ENCODE measurements around the gene NUFIP2. TPM values are rescaled to one million over a fixed set of nuclear protein-coding genes. Genes with fewer than 3 reads are reported as not detected.

NUFIP2 gene
- total and polyA plus RNA-seq, 4 donors, result 10.2 to 71.6 (median 29.6) TPM

DNA sequence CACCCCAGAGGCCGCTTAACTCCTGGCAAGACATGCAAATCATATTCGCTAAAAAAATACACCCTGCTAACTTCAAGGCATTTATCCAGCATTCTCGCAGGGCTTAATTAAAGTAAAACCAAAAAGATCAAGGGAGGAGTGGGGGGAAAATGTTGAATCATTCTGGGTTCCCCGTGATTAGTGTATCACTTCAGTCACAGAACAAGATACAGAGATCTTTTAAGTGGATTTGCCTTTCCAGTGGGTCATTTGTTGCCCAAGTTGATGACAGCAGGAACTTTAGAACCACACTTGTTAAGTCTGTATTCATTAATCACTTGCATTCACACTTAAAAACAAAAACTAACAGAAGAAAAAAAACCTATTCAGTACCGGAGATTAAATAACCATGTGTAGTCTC lies 30.0 kb downstream of the NUFIP2 start:
- Histone ChIP-seq H3K4me3 (no peak overlapping the region), H3K9ac (ENCODE audit: insufficient read depth in 1 of 2, low read length in 2 of 2) (no peak overlapping the region), H3K9me3 (ENCODE audit: control insufficient read depth in 4 of 4, insufficient read depth in 3 of 4, low read length in 3 of 4) (no peaks in the 10 kb centered on the region), H3K27me3 (ENCODE audit: control insufficient read depth in 3 of 3, insufficient read depth in 3 of 3, low read length in 2 of 3) (no peaks in the 10 kb centered on the region), H3K36me3 (ENCODE audit: control insufficient read depth in 4 of 4, insufficient read depth in 4 of 4, low read length in 4 of 4) (peaks cover 4 to 37% (median 19%) of the 10 kb centered on the region in 4 donors), H3K27ac (ENCODE audit: low read depth in 1 of 2, low read length in 1 of 2) (no peak overlapping the region), H3K4me1 (ENCODE audit: control insufficient read depth in 5 of 5, insufficient read depth in 5 of 5, low read length in 5 of 5) (peaks cover 0 to 2% (median 0%) of the 10 kb centered on the region in 5 donors)
- TF ChIP-seq, protein P1, sequence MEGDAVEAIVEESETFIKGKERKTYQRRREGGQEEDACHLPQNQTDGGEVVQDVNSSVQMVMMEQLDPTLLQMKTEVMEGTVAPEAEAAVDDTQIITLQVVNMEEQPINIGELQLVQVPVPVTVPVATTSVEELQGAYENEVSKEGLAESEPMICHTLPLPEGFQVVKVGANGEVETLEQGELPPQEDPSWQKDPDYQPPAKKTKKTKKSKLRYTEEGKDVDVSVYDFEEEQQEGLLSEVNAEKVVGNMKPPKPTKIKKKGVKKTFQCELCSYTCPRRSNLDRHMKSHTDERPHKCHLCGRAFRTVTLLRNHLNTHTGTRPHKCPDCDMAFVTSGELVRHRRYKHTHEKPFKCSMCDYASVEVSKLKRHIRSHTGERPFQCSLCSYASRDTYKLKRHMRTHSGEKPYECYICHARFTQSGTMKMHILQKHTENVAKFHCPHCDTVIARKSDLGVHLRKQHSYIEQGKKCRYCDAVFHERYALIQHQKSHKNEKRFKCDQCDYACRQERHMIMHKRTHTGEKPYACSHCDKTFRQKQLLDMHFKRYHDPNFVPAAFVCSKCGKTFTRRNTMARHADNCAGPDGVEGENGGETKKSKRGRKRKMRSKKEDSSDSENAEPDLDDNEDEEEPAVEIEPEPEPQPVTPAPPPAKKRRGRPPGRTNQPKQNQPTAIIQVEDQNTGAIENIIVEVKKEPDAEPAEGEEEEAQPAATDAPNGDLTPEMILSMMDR (IDR thresholded peaks at IDR 0.05; ENCODE audit: control extremely low read depth, extremely low read depth), result no peak
- ATAC-seq (ENCODE audit: insufficient read depth, low FRiP score) (no peak), DNase-seq (no peak)
- 91 to 94% methylated on average over 5 of the region's 5 CpGs for WGBS, 2 donors

DNA sequence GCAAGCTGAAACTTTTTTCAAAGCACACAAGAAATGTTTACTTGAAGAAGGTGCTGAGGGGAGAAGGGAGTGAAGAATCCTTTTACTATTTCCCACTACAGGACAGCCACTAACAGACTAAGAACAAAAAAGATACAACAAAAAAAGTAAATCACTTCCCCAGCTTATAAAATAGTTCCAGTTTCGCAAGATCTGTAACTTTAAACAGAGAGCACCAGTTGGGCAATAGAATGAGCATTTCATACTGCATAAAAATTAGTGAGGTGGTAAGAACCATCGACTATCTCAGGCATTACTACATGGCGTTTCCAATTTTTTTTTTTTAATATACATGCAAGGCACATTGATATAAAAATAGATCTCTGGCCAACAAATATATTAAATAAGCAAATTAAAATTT lies 36.2 kb downstream of the NUFIP2 start:
- DNase-seq (peak in 2 of 3 donors; percentile 21 to 50), ATAC-seq (ENCODE audit: insufficient read depth, low FRiP score) (no peak)
- H3K9me3 ChIP-seq (ENCODE audit: control insufficient read depth in 4 of 4, insufficient read depth in 3 of 4, low read length in 3 of 4), result no peaks in the 10 kb centered on the region
- no peak overlapping the region for H3K9ac ChIP-seq (ENCODE audit: insufficient read depth in 1 of 2, low read length in 2 of 2)
- H3K27me3 ChIP-seq (ENCODE audit: control insufficient read depth in 3 of 3, insufficient read depth in 3 of 3, low read length in 2 of 3), result peaks cover 0 to 3% (median 0%) of the 10 kb centered on the region in 3 donors
- H3K27ac ChIP-seq (ENCODE audit: low read depth in 1 of 2, low read length in 1 of 2), result peak overlapping the region in 1 of 2 donors; percentile 21
- 56 to 67% methylated on average over 3 of the region's 3 CpGs for WGBS, 2 donors
- H3K36me3 ChIP-seq (ENCODE audit: control insufficient read depth in 4 of 4, insufficient read depth in 4 of 4, low read length in 4 of 4), result peaks cover 0 to 16% (median 11%) of the 10 kb centered on the region in 4 donors
- TF ChIP-seq, protein P1 (IDR thresholded peaks at IDR 0.05; ENCODE audit: control extremely low read depth, extremely low read depth), result no peak
- peaks cover 0 to 26% (median 12%) of the 10 kb centered on the region in 5 donors for H3K4me1 ChIP-seq (ENCODE audit: control insufficient read depth in 5 of 5, insufficient read depth in 5 of 5, low read length in 5 of 5)
- no peak overlapping the region for H3K4me3 ChIP-seq

DNA sequence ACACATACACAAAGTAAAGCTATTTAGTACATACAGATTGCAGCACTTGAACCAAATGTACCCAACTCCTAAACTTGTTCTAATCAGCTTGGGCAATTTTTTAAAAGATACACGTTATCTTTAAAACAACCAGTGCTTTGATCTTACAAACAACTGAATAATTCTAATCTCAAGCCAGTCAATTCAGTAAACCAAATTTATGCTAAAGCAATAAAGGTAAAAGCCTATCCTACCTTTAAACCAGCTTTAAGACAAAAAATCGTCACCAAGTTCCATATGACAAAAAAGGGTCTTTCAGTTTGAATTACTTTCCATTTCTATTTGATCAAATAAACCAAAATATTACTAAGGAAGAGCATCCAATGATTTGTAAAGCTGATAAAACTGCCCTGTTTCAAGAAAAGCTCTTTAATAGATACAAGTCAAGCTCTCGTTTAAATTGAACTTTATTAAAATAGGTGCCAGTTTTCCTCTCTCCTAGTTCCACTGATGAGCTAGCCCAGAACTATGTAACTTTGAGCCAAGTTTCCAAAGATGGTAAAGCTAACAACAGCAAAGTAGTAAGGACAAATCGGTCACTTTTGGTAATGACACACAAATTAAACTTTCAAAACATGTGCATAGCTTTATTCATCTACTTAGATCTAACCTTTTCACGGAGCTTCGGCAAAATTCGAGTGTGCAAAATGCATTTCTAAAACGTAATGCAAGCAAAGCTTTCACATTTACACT lies 37.0 kb downstream of the NUFIP2 start:
- H3K9ac ChIP-seq (ENCODE audit: insufficient read depth in 1 of 2, low read length in 2 of 2), result no peak overlapping the region

More for the DNA sequence above, 37.0 kb downstream of the NUFIP2 start:
- H3K27ac ChIP-seq (ENCODE audit: low read depth in 1 of 2, low read length in 1 of 2), result no peak overlapping the region
- H3K36me3 ChIP-seq (ENCODE audit: control insufficient read depth in 4 of 4, insufficient read depth in 4 of 4, low read length in 4 of 4), result peaks cover 0 to 13% (median 8%) of the 10 kb centered on the region in 4 donors
- DNase-seq (no peak), ATAC-seq (ENCODE audit: insufficient read depth, low FRiP score) (no peak)
- peaks cover 0 to 31% (median 14%) of the 10 kb centered on the region in 5 donors for H3K4me1 ChIP-seq (ENCODE audit: control insufficient read depth in 5 of 5, insufficient read depth in 5 of 5, low read length in 5 of 5)
- TF ChIP-seq, protein P1 (IDR thresholded peaks at IDR 0.05; ENCODE audit: control extremely low read depth, extremely low read depth), result no peak
- 70 to 87% methylated on average over 8 of the region's 8 CpGs for WGBS, 2 donors
- peaks cover 0 to 3% (median 0%) of the 10 kb centered on the region in 3 donors for H3K27me3 ChIP-seq (ENCODE audit: control insufficient read depth in 3 of 3, insufficient read depth in 3 of 3, low read length in 2 of 3)
- no peaks in the 10 kb centered on the region for H3K9me3 ChIP-seq (ENCODE audit: control insufficient read depth in 4 of 4, insufficient read depth in 3 of 4, low read length in 3 of 4)
- H3K4me3 ChIP-seq, result no peak overlapping the region

All from lung (tissue), 12 donors.